Measurements from ENCODE around the gene BBOX1.

- TF ChIP-seq TAF1 (IDR thresholded peaks at IDR 0.05; ENCODE audit: borderline replicate concordance, insufficient read depth, low read length) (no peak), POLR2AphosphoS5 (IDR thresholded peaks at IDR 0.05; ENCODE audit: low read depth, low read length) (no peak), FOXP2 (optimal IDR thresholded peaks at IDR 0.05; ENCODE audit: borderline replicate concordance, extremely low read depth, extremely low read length, insufficient read depth) (no peak)
These were observed 14.6 kb downstream of the BBOX1 start for GRCh38 chr11:27055065-27055682.
